ES-I3 (cell line): ENCODE measurements around the gene SPATA45.

Experiments
- H3K36me3 ChIP-seq: 2 replicates; pipeline ENCODE4 v1.6.1; 2013; ENCODE audit warnings: mild to moderate bottlenecking, low read length, control low read depth, moderate library complexity; ENCODE audit not compliant: insufficient read depth
- H3K4me1 ChIP-seq: 2 replicates; pipeline ENCODE4 v1.6.1; 2013; ENCODE audit warnings: mild to moderate bottlenecking, control low read depth, low read length; ENCODE audit not compliant: insufficient read depth
- H3K9ac ChIP-seq: 2 replicates; pipeline ENCODE4 v1.6.1; 2013; ENCODE audit warnings: low read depth, mild to moderate bottlenecking, low read length, moderate library complexity
- H3K9me3 ChIP-seq: 2 replicates; pipeline ENCODE4 v1.6.1; 2013; ENCODE audit warnings: mild to moderate bottlenecking, low read length, moderate library complexity; ENCODE audit not compliant: control insufficient read depth, insufficient read depth

Gene SPATA45

DNA sequence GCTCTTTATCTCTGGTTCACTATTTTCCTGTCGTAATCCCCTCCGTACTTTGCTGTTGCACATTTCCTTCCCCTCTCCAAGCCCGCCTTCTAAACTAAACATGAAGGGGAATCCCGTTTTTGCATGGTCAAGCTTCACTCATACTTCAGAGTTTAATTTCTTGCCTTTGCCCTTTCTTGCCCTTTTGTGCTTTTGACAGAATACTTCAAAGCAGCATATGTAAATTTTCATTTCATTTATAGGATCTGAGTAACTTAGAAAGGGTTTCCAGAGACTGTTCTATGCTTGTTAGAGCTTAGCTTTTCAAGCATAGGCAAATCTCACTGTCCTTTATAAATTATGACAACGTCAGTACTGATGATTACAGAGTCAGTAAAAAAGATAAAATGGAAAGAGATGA lies 27.7 kb downstream of the SPATA45 start:
- Histone ChIP-seq H3K36me3 (no peaks in the 10 kb centered on the region), H3K9ac (no peak overlapping the region), H3K4me1 (peaks cover 4% of the 10 kb centered on the region; the same call in 1 of the 2 replicates), H3K9me3 (no peaks in the 10 kb centered on the region)

DNA sequence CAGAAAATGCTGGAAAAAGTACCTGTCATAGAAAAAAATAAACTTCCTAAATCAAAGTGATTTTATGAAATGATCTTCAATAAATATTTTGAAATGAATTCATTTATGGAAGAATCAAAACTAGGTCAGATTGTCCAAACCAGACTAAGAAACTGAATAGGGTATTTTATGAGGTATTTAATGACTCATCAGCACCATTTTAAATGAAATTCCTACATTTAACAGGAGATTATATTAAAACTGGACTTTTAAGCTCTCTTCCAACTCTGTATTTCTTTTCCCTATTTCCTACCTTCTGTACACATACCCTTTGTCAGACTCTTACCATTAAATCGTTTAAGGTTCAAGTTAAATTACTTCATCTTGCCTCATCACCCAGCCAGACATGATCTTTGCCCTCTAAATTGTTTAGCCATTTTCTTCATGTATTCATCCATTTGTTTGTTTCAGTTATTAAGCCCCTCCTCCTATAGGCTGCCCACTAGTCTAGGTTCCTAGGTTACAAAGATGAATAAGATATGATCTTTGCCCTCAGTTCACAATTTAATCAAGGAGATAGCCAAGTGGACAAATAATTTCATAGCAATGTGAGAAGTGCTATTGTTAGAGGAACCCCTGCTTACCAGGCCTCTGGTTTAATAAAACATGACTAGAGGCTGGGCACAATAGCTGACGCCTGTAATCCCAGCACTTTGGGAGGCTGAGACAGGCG lies 30.7 kb downstream of the SPATA45 start:
- Histone ChIP-seq H3K4me1 (peaks cover 4% of the 10 kb centered on the region; the same call in 1 of the 2 replicates), H3K36me3 (no peaks in the 10 kb centered on the region)

DNA sequence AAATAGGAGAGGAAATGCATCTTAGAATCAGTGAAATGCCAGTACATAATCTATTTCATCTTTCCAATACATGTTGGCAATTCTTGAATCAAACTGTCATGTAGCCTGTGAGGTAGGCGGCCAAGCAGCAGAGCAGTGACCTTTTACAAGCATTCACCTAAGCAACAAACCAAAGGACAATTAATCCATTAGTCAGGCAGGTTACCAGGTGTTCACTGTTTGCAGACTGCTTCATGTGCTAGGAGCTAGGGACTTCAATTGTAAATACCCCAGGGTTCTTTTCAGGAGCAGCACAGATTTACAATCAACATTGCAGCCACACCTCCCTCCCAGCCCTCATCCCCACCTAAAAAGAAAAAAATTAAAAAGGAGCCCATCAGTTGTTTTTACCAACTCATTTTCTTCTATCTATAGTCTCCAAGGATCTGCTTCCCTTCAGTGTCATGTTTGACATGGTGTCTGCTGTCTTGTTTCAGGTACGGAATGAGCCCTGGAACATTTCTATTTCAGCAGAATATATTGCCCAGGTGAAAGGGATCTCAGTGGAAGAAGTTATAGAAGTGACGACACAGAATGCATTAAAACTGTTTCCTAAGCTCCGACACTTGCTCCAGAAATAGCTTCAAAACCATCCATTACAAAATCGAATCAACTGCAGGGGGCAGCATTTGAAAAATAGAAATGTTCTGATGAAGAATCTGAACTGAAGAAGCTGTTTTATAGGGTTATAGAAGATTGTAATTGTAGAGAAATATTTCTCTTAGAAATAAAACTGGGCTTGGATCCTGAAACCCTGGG lies 32.7 kb downstream of the SPATA45 start:
- H3K36me3 ChIP-seq: no peaks in the 10 kb centered on the region
- H3K4me1 ChIP-seq: peaks cover 4% of the 10 kb centered on the region; the same call in 1 of the 2 replicates
- H3K9me3 ChIP-seq: no peaks in the 10 kb centered on the region
- no peak overlapping the region for H3K9ac ChIP-seq

More for the DNA sequence above, 30.7 kb downstream of the SPATA45 start:
- Histone ChIP-seq H3K9me3 (no peaks in the 10 kb centered on the region), H3K9ac (no peak overlapping the region)

DNA sequence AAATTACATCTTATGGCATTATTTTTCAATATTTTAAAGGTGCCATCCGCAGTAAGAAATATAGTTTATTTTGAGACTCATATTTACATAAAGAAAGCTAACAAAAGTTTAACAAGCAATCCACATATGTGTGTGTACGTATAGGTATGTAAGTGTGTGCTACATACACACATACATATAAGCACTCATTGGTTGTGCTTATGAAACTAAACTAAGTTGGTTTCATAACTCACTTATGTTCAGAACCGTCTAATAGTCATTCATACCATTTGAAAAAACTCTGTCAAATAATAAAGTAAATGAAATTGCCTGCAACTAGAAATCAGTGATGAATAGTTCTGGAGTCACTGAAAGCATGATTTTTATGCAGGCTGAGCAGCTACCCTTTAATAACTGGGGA lies 41.7 kb downstream of the SPATA45 start:
- Histone ChIP-seq H3K4me1 (no peaks in the 10 kb centered on the region), H3K36me3 (peaks cover 4% of the 10 kb centered on the region), H3K9ac (no peak overlapping the region), H3K9me3 (no peaks in the 10 kb centered on the region)

DNA sequence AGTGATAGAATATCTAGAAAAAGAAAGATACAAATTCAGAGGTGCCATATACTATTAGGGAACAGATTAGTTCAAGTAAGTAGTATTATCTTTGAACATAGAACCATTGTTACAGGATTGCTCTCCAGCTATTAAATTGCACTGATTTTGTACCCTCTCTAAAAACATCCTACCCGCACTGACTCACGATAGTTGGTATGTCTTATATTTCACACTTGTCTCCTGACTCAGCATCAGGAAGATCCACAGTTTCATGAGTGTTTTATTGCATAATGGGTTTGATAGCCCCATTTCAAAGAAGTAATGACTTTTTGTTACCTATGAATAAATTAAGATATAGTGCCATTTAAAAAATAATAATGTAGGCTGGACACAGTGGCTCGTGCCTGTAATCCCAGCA lies 49.8 kb downstream of the SPATA45 start:
- Histone ChIP-seq H3K36me3 (peaks cover 7% of the 10 kb centered on the region), H3K4me1 (no peaks in the 10 kb centered on the region), H3K9me3 (no peaks in the 10 kb centered on the region), H3K9ac (no peak overlapping the region)

GRCh38 chr1:212794561-212795014 lies 52.9 kb downstream of the SPATA45 start:
- H3K4me1 ChIP-seq: no peaks in the 10 kb centered on the region
- peaks cover 7% of the 10 kb centered on the region for H3K36me3 ChIP-seq
- no peak overlapping the region for H3K9ac ChIP-seq
- H3K9me3 ChIP-seq: no peaks in the 10 kb centered on the region

DNA sequence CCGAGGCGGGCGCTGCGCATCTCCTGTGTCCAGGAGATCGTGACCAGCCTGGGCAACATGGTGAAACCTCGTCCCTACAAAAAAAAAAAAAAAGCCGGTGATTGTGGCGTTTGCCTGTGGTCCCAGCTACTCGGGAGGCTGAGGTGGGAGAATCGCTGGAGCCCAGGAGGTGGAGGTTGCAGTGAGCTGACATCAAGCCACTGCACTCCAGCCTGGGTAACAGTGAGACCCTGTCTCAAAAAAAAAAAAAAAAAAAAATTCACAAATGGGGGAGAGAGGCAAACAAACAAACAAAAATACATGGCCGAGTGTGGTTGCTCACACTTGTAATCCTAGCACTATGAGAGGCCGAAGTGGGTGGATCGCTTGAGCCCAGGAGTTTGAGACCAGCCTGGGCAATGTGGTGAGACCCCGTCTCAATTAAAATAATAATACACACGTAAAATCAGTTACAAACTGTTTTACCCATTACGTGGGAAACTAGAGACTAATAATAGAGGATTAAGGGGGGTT lies 55.0 kb downstream of the SPATA45 start:
- Histone ChIP-seq H3K9ac (peak overlapping the region; percentile 75), H3K4me1 (no peaks in the 10 kb centered on the region), H3K9me3 (no peaks in the 10 kb centered on the region), H3K36me3 (peaks cover 3% of the 10 kb centered on the region; the same call in 1 of the 2 replicates)

GRCh38 chr1:212791676-212792395 lies 55.6 kb downstream of the SPATA45 start, which contains the start of the genes NSL1 and TATDN3:
Gene NSL1 (minus strand): TSS chr1:212791777. CDS start chr1:212791763, 14 bp downstream.
Gene TATDN3 (plus strand): TSS chr1:212791894. CDS start chr1:212791922, 28 bp downstream.
- Histone ChIP-seq H3K9me3 (no peaks in the 10 kb centered on the region), H3K4me1 (no peaks in the 10 kb centered on the region), H3K36me3 (peaks cover 3% of the 10 kb centered on the region; the same call in 1 of the 2 replicates), H3K9ac (peak within 1 kb of the TSS; percentile 75)

- no peaks in the 10 kb centered on the region for H3K4me1 ChIP-seq
Measured at GRCh38 chr1:212791261-212791675, 56.2 kb downstream of the SPATA45 start.

DNA sequence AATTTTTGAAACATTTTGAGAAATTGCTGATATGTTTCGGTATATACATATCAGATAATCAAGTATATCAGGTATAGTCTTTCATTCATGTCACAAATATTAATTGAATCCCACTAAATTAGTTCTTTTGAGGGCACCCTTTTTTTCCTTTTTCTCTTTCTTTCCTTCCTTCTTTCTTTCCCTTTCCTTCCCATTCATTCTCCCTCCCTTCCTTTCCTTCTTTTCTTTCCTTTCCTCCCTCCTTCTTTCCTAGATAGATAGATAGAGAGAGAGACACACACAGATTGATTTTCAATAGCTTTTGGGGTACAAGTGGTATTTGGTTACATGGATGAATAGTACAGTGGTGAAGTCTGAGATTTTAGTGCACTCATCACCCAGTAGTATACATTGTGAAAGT lies 61.6 kb downstream of the SPATA45 start:
- Histone ChIP-seq H3K9ac (no peak overlapping the region), H3K9me3 (no peaks in the 10 kb centered on the region), H3K4me1 (no peaks in the 10 kb centered on the region), H3K36me3 (peaks cover 19% of the 10 kb centered on the region)

More at GRCh38 chr1:212791261-212791675, 56.2 kb downstream of the SPATA45 start:
- peak overlapping the region; percentile 75 for H3K9ac ChIP-seq
- peaks cover 5% of the 10 kb centered on the region; the same call in 1 of the 2 replicates for H3K36me3 ChIP-seq
- H3K9me3 ChIP-seq: no peaks in the 10 kb centered on the region

DNA sequence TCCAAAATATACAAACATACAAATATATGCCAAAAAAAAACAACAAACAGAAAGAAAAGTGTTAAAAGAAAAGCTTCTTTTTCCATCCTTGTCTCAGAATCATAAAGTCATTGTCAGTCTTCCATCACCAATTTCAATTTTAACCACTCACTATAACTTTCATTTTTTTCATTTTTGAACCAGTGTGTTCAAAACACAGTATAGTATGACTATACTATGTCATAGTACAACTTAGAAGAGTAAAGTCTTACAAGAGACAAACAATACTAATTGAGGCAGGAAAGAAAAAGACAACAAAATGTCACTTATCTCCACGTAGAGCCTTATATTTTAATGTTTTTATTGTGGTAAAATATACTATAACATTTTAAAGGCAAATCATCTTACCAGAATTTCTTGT lies 63.5 kb downstream of the SPATA45 start:
- H3K9me3 ChIP-seq: no peaks in the 10 kb centered on the region
- no peaks in the 10 kb centered on the region for H3K4me1 ChIP-seq
- no peak overlapping the region for H3K9ac ChIP-seq
- H3K36me3 ChIP-seq: peaks cover 19% of the 10 kb centered on the region

DNA sequence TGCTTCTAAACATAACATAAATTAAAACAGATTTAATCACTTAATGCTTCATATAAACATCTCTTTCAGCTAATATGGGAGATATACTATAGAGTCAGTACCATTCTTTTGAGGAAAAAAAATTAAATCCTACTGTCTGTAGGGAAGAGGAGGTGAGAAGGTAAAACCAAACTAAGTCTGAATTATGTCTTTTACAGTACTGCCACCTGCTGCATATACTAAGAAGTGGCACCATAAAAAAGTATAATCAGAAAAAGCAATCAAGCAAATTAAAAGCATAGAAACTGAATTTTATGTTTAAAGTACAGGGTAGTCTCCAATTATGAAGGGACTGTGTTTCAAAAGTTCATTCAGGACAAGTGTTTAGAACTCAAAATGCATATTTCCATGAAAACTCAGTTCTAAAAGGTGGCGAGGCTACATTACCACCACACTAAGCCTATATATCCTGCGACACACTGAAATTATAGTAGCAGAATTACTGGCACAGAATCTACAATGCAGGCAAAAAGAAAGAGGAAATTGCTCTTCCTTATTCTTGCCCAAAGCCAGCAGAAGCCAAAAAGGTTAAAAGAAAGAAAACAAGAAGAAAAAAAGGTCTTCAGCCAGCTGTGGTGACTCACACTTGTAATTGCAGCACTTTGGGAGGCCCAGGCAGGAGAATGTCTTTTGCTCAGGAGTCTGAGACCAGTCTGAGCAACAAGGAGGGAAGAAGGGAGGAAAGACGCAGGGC lies 64.9 kb downstream of the SPATA45 start:
- H3K4me1 ChIP-seq: no peaks in the 10 kb centered on the region
- H3K36me3 ChIP-seq: peaks cover 21% of the 10 kb centered on the region
- H3K9ac ChIP-seq: no peak overlapping the region
- no peaks in the 10 kb centered on the region for H3K9me3 ChIP-seq

DNA sequence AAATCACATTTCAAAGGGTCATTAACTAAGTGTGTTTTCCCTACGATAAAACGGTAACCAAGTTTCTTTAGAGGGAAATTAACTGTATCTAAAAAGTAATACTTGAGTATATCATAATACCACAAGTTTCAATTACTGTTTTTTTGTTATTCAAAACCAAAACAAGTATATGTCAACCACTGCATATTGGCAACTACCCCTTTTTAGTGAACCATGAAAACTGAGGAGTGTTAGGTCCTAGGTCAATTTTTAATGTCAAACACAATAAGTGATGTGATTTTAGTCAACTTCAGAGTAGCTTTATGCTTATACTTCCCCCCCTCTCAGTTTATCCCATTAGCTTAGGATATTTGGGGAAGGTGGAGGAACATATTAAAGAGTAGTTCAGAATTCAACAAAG lies 66.2 kb downstream of the SPATA45 start:
- peaks cover 17% of the 10 kb centered on the region for H3K36me3 ChIP-seq
- H3K4me1 ChIP-seq: no peaks in the 10 kb centered on the region
- H3K9ac ChIP-seq: no peak overlapping the region
- H3K9me3 ChIP-seq: no peaks in the 10 kb centered on the region
